Ectodermal cell (in vitro differentiated cells): Measurements from ENCODE around the gene GLIPR1. TPM values are rescaled to one million over a fixed set of nuclear protein-coding genes. Genes with fewer than 3 reads are reported as not detected.
"Not testable (repeated sequence)": the region's sequence is repeated elsewhere in the genome, so short reads cannot be mapped to it uniquely, and the experiment has no call there.

Source experiments
- H3K27ac ChIP-seq: 2 replicates; pipeline ENCODE4 v1.7.0; 2013; ENCODE audit warnings: mild to moderate bottlenecking, low read depth, low read length; ENCODE audit not compliant: insufficient read depth, poor library complexity, severe bottlenecking
- H3K27me3 ChIP-seq: 2 replicates; pipeline ENCODE4 v1.7.0; 2013; ENCODE audit warnings: mild to moderate bottlenecking, low read length; ENCODE audit not compliant: insufficient read depth, control insufficient read depth, poor library complexity, severe bottlenecking
- H3K36me3 ChIP-seq: one replicate; pipeline ENCODE4 v1.7.0; 2013; ENCODE audit warnings: low read length; ENCODE audit not compliant: control insufficient read depth, insufficient read depth
- H3K4me1 ChIP-seq: one replicate; pipeline ENCODE4 v1.7.0; 2013; ENCODE audit warnings: low read length; ENCODE audit not compliant: control insufficient read depth, insufficient read depth
- H3K4me3 ChIP-seq: 2 replicates; pipeline ENCODE4 v1.7.0; 2013; ENCODE audit warnings: low read depth, low read length, control low read depth; ENCODE audit not compliant: insufficient read depth
- H3K9me3 ChIP-seq: 2 replicates; pipeline ENCODE4 v1.7.0; 2013; ENCODE audit warnings: mild to moderate bottlenecking, low read length, moderate library complexity; ENCODE audit not compliant: control insufficient read depth
- WGBS, 2 experiments: methylation state at CpG; one replicate each; pipeline ENCODE4 v1.1.7; 2013; ENCODE audit warnings: missing lambda C conversion rate in 2 of 2; 5-methylcytosine and 5-hydroxymethylcytosine counted together
- polyA plus RNA-seq, 4 experiments: library from polyadenylated mRNA; stranded (reverse); fragments of 50-300 nt; gene quantifications; one replicate each; pipeline ENCODE4 v1.2.3, GENCODE V29; 2013

The GLIPR1 gene
- 1.4 TPM for polyA plus RNA-seq (2013, experiment 1 of 4)
- polyA plus RNA-seq (2013, experiment 2 of 4), result 0.75 TPM
- polyA plus RNA-seq (2013, experiment 3 of 4), result 0.80 TPM
- polyA plus RNA-seq (2013, experiment 4 of 4), result 2.2 TPM

- H3K27me3 ChIP-seq, result no peaks in the 10 kb centered on the region
- H3K36me3 ChIP-seq, result no peaks in the 10 kb centered on the region
- no peaks in the 10 kb centered on the region for H3K4me1 ChIP-seq
- WGBS, 2 experiments, result 70 to 81% methylated on average over 6 to 8 of the region's 8 CpGs
- no peak within 1 kb of the TSS for H3K27ac ChIP-seq
- no peaks in the 10 kb centered on the region for H3K9me3 ChIP-seq
- H3K4me3 ChIP-seq, result no peak within 1 kb of the TSS
Measured at GRCh38 chr12:75480469-75480949, at the start of gene GLIPR1. Gene GLIPR1, plus strand, starts transcription at chr12:75480755. Its CDS starts 126 bp downstream, at chr12:75480881.

- H3K27me3 ChIP-seq, result no peaks in the 10 kb centered on the region
- H3K27ac ChIP-seq, result no peak overlapping the region
- 76 to 85% methylated on average over 1 of the region's 1 CpG for WGBS, 2 experiments
- H3K36me3 ChIP-seq, result no peaks in the 10 kb centered on the region
- H3K4me3 ChIP-seq, result no peak overlapping the region
- no peaks in the 10 kb centered on the region for H3K9me3 ChIP-seq
- H3K4me1 ChIP-seq, result no peaks in the 10 kb centered on the region
Measured at GRCh38 chr12:75432924-75433323, 47.6 kb upstream of the GLIPR1 start.

- Histone ChIP-seq H3K27ac (no peak overlapping the region), H3K36me3 (no peaks in the 10 kb centered on the region), H3K4me3 (no peak overlapping the region), H3K9me3 (no peaks in the 10 kb centered on the region), H3K4me1 (no peaks in the 10 kb centered on the region), H3K27me3 (no peaks in the 10 kb centered on the region)
- 88 to 93% methylated on average over 2 of the region's 2 CpGs for WGBS, 2 experiments
Measured at GRCh38 chr12:75437564-75437963, 43.0 kb upstream of the GLIPR1 start.

GRCh38 chr12:75438059-75438754 lies 42.3 kb upstream of the GLIPR1 start:
- Histone ChIP-seq H3K9me3 (no peaks in the 10 kb centered on the region), H3K27me3 (no peaks in the 10 kb centered on the region), H3K4me3 (no peak overlapping the region), H3K27ac (no peak overlapping the region), H3K4me1 (no peaks in the 10 kb centered on the region), H3K36me3 (no peaks in the 10 kb centered on the region)
- 80 to 85% methylated on average over 4 of the region's 4 CpGs for WGBS, 2 experiments

- no peaks in the 10 kb centered on the region for H3K9me3 ChIP-seq
- no peak overlapping the region for H3K27ac ChIP-seq
- 98 to 100% methylated on average over 2 of the region's 2 CpGs for WGBS, 2 experiments
- no peaks in the 10 kb centered on the region for H3K36me3 ChIP-seq
- no peak overlapping the region for H3K4me3 ChIP-seq
- no peaks in the 10 kb centered on the region for H3K27me3 ChIP-seq
- no peaks in the 10 kb centered on the region for H3K4me1 ChIP-seq
Measured at GRCh38 chr12:75439048-75439447, 41.5 kb upstream of the GLIPR1 start.

- no peak overlapping the region for H3K4me3 ChIP-seq
- H3K9me3 ChIP-seq, result no peaks in the 10 kb centered on the region
- no peaks in the 10 kb centered on the region for H3K27me3 ChIP-seq
- H3K27ac ChIP-seq, result no peak overlapping the region
- H3K4me1 ChIP-seq, result no peaks in the 10 kb centered on the region
- H3K36me3 ChIP-seq, result no peaks in the 10 kb centered on the region
Measured at GRCh38 chr12:75439930-75440329, 40.6 kb upstream of the GLIPR1 start.

GRCh38 chr12:75441687-75442449 lies 38.7 kb upstream of the GLIPR1 start:
- not testable (repeated sequence) for H3K9me3 ChIP-seq, H3K4me1 ChIP-seq, H3K27me3 ChIP-seq, H3K4me3 ChIP-seq, H3K36me3 ChIP-seq, H3K27ac ChIP-seq
- 88 to 91% methylated on average over 4 of the region's 4 CpGs for WGBS, 2 experiments

- H3K9me3 ChIP-seq, H3K27ac ChIP-seq, H3K36me3 ChIP-seq, H3K4me3 ChIP-seq, H3K4me1 ChIP-seq, H3K27me3 ChIP-seq: not testable (repeated sequence)
- WGBS, 2 experiments, result 30 to 47% methylated on average over 2 to 3 of the region's 3 CpGs
Measured at GRCh38 chr12:75442454-75442853, 38.1 kb upstream of the GLIPR1 start.

GRCh38 chr12:75443709-75444108 lies 36.8 kb upstream of the GLIPR1 start:
- no peaks in the 10 kb centered on the region for H3K9me3 ChIP-seq
- no peaks in the 10 kb centered on the region for H3K36me3 ChIP-seq
- no peak overlapping the region for H3K4me3 ChIP-seq
- 65 to 100% methylated on average over 1 to 3 of the region's 3 CpGs for WGBS, 2 experiments
- no peaks in the 10 kb centered on the region for H3K4me1 ChIP-seq
- H3K27ac ChIP-seq, result no peak overlapping the region
- H3K27me3 ChIP-seq, result no peaks in the 10 kb centered on the region

- no peaks in the 10 kb centered on the region for H3K4me1 ChIP-seq
- no peaks in the 10 kb centered on the region for H3K36me3 ChIP-seq
- no peak overlapping the region for H3K27ac ChIP-seq
- no peaks in the 10 kb centered on the region for H3K9me3 ChIP-seq
- 94 to 96% methylated on average over 6 of the region's 6 CpGs for WGBS, 2 experiments
- H3K27me3 ChIP-seq, result no peaks in the 10 kb centered on the region
- H3K4me3 ChIP-seq, result no peak overlapping the region
Measured at GRCh38 chr12:75444429-75445136, 36.0 kb upstream of the GLIPR1 start.
